ENCODE results near the gene CEP85L.

CEP85L gene

GRCh38 chr6:118530942-118531341 is 120.4 kb downstream of the CEP85L start:
- DNase-seq, result no peak

GRCh38 chr6:118529756-118530155 is 121.6 kb downstream of the CEP85L start:
- DNase-seq, result no peak

GRCh38 chr6:118528129-118528528 is 123.3 kb downstream of the CEP85L start:
- DNase-seq, result no peak

- no peak for DNase-seq
These were observed 125.2 kb downstream of the CEP85L start for GRCh38 chr6:118525913-118526780.

- DNase-seq, result no peak
These were observed 126.7 kb downstream of the CEP85L start for GRCh38 chr6:118524686-118525085.

- no peak for DNase-seq
These were observed 128.2 kb downstream of the CEP85L start for GRCh38 chr6:118523216-118523615.

- DNase-seq, result no peak
These were observed 129.0 kb downstream of the CEP85L start for GRCh38 chr6:118522422-118522821.

GRCh38 chr6:118514689-118515088 is 136.7 kb downstream of the CEP85L start:
- DNase-seq, result no peak

GRCh38 chr6:118511930-118512715 is 139.3 kb downstream of the CEP85L start:
- DNase-seq, result no peak

- peak; percentile 53 for DNase-seq
These were observed 142.3 kb downstream of the CEP85L start for GRCh38 chr6:118509009-118509617.

- DNase-seq, result no peak
These were observed 143.8 kb downstream of the CEP85L start for GRCh38 chr6:118507636-118508035.

GRCh38 chr6:118506071-118506638 is 145.2 kb downstream of the CEP85L start:
- DNase-seq, result no peak

GRCh38 chr6:118505656-118506055 is 145.7 kb downstream of the CEP85L start:
- no peak for DNase-seq

- no peak for DNase-seq
These were observed 146.8 kb downstream of the CEP85L start for GRCh38 chr6:118504611-118505010.

GRCh38 chr6:118502169-118502568 is 149.2 kb downstream of the CEP85L start:
- no peak for DNase-seq

- DNase-seq, result no peak
These were observed 149.6 kb downstream of the CEP85L start for GRCh38 chr6:118501765-118502164.

- no peak for DNase-seq
These were observed 150.3 kb downstream of the CEP85L start for GRCh38 chr6:118501099-118501498.

- DNase-seq, result no peak
These were observed 151.0 kb downstream of the CEP85L start for GRCh38 chr6:118500130-118501015.

- DNase-seq, result no peak
These were observed 155.7 kb downstream of the CEP85L start for GRCh38 chr6:118495485-118496280.

GRCh38 chr6:118494091-118494490 is 157.3 kb downstream of the CEP85L start:
- DNase-seq, result no peak

GRCh38 chr6:118489990-118490389 is 161.4 kb downstream of the CEP85L start:
- no peak for DNase-seq
